NOMO-1 (cell line): ENCODE data around the gene HLA-DOB.
"Not testable (repeated sequence)": the region's sequence is repeated elsewhere in the genome, so short reads cannot be mapped to it uniquely, and the experiment has no call there.

Experiments used
- DNase-seq, 2 experiments: peaks; one replicate each; lab custom pipeline; 2025; ENCODE audit not compliant: unreplicated experiment in 2 of 2; lab: John Stamatoyannopoulos, UW

HLA-DOB gene

GRCh38 chr6:32815996-32816395, 806 bp downstream of the HLA-DOB start:
- peak; percentile 21 to 82 for DNase-seq

- no peak for DNase-seq
These were observed 1.7 kb downstream of the HLA-DOB start for GRCh38 chr6:32815115-32815514.

DNA sequence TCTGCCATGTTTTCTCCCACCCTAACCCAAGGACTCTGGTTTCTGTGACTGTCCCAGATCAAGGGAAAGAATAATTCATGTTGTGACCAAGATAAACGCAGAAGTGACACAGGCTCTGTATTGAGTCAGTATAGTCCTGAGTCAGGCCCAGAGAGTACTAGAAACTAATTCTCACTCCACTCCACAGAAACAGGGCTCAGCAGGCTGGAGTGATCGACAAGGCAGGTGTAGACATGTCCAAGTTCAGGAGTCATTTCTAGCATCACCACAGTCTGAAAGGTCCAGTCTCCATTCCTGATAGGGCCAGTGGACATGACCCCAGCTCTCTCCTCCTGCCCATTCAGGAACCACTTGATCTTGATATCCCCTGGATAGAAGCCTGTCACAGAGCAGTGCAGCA, 2.7 kb downstream of the HLA-DOB start:
- no peak for DNase-seq

GRCh38 chr6:32809171-32809570, 7.6 kb downstream of the HLA-DOB start:
- no peak for DNase-seq

GRCh38 chr6:32807020-32807580, 9.7 kb downstream of the HLA-DOB start:
- no peak for DNase-seq

GRCh38 chr6:32805404-32805803, 11.4 kb downstream of the HLA-DOB start:
- DNase-seq, result not testable (repeated sequence)

DNA sequence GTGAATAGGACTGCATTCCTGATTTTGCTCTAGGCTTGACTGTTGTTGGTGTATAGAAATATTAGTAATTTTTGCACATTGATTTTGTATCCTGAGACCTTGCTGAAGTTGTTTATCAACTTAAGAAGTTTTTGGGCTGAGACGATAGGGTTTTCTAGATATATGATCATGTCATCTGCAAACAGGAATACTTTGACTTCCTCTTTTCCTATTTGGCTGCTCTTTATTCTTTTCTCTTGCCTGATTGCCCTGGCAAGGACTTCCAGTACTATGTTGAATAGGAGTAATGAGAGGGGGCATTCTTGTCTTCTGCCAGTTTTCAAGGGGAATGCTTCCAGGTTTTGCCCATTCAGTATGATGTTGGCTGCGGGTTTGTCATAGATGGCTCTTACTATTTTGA, 13.4 kb downstream of the HLA-DOB start:
- DNase-seq, result no peak

- no peak for DNase-seq
These were observed 17.1 kb downstream of the HLA-DOB start for GRCh38 chr6:32799740-32800139.

- no peak for DNase-seq
These were observed 17.6 kb downstream of the HLA-DOB start for GRCh38 chr6:32799168-32799567.

GRCh38 chr6:32796848-32797776, 19.7 kb downstream of the HLA-DOB start:
- DNase-seq, result peak; percentile 67 to 68

DNA sequence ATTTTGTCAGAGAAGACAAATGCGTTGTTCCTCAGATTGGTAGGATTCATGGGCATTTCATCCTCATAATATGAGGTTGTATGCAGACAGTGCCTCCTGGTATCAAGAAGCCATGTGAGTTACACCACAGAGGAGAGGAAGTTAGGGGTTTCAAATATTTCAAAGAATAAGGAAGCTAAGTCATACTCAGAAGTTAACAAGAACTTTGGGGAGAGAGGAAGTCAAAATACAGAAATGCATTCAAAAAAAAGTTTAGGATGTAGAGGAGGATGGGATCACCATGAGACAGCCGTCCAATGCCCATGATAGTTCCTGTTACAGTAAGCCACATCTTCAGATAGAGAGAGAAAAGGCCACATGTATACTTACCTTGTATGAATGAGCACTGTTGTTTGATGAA, 22.3 kb downstream of the HLA-DOB start:
- DNase-seq, result peak; percentile 65 to 91

DNA sequence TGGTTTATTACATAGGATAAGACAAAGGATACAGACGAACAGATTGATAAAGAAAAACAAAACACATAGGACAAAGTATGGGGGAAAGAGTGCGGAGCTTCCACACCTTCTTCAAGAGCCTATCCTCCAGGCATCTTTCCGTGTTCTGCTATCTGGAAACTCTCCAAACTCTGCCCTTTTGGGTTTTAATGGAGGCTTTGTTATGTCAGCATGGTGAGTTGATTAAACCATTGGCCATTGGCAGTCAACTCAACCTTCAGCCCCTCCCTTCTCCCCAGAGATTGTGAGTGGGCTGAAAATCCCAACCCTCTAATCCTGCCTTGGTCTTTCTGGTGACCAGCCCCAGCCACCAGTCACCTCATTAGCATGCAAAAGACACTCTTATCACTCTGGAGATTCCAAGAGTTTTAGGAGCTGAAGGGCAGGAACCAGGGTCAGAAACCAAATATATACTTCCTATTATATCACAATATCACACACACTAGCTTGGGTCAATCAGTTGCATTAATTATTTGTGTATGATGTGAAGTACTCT, 23.8 kb downstream of the HLA-DOB start:
- DNase-seq, result no peak

GRCh38 chr6:32790306-32790705, 26.5 kb downstream of the HLA-DOB start:
- no peak for DNase-seq

DNA sequence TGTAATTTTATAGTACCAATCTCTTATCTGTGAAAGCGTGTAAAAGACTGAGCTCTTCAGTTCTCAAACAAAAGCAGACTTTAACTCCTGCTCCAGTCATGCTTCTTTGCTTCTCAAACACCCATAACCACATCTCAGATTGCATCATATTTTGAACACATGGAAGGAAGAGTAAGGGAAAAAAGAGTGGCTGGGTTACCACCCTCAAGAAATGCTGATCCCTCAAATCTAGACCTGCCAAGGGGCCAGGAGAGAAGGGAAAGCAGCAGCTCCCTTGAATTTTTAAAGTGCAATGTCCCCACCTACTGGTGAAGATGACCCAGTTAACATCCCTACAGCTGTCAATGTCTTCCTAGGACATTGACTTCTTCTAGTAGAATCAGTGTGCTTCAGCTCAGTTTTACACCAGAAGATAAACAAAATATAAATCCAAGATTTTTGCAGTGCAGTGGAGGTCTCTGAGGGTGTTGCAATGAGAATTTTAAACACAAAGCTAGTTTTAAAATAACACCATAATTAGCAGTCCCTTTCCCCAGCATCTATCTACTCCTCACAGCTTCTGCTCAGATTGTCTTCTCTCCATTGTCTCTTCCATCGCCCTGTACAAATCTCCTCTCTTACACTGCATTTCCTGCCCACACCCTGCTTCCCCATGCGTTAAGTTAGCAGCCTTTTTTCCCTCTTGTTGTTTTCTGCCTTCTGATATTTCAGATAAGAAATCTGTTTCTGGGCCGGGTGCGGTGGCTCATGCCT, 30.8 kb downstream of the HLA-DOB start:
- DNase-seq, result peak; percentile 48 to 72

DNA sequence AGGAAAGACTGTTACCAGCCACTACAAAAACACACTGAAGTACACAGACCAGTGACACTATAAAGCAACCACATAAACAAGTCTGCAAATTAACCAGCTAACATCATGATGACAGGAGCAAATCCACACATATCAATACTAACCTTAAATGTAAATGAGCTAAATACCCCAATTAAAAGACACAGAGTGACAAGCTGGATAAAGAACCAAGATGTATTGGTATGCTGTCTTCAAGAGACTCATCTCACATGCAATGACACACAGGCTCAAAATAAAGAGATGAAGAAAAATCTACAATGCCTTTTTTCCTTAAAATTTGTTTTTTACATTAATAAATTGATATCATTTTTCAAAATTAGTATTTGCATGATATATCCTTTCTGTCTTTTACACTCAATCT, 33.9 kb downstream of the HLA-DOB start:
- not testable (repeated sequence) for DNase-seq

DNA sequence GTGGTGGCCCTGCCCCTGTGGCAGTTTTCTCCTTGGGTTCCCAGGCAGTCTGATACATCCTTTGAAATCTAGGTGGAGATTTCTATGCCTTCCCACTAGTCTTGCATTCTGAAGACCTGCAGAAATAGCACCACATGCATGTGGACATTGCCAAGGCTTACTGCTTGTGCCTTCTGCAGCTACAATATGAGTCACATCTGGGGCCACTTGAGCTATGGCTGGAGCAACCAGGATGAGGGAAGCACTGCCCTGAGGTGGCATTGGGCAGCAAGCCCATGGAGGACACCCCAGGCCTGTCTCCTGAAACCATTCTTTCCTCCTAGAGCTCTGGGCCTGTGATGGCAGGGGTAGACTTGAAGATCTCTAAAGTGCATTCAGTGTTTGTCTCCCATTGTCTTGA, 37.8 kb downstream of the HLA-DOB start:
- DNase-seq, result no peak

DNA sequence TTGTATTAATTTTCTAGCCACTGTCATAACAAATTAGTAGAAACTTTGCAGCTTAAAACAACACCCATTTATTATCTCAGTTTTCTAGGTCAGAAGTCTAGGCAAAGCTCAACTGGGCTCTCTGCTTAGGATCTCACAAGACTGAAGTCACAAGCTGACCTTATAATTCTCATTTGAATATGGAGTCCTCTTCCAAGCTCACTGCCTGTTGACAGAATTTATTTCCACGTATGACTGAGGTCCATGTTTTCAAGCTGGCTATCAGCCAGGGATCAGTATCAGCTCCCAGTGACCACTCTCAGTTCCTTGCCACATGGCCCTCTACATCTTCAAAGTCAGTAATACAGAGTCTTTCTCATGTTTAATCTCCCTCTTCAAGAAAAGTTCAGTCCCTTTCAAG, 41.7 kb downstream of the HLA-DOB start:
- DNase-seq, result no peak

DNA sequence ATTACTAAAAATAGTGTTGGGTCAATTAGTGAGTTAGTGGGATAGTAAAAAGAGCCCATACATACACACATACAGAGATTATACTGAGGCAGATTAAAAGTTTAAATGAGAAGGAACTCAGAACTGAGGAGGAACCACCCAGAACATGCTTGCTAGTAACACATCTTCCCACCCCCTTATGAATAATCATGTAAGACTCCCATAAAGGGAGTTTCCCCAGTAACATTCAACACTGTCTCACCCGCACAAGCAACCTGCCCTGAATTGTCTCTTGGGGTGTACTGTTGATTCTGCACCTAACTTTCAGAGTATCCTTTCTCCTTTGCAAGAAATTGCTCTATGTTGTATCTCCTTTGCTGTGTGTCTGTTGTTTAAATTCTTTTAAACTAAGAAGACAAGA, 42.4 kb downstream of the HLA-DOB start:
- DNase-seq, result peak in 1 of 2 experiments; percentile 4

DNA sequence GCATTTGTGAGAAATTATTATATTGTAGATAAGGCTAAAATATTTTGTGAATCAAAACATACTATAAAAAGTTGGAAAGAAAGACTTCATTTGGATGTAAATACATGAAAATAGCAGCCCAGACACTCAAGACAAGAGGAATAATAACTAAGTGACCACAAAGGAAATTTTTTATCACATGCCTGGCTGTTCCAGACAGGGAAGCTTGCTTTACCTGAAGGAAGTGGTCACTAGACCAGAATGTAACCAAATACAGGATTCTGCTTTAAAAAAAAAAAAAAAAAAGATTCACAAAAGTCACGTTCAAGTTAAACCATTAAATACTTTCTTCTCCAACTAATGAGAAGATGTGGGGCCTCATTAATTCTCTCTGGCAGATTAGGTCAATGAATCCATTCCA, 44.1 kb downstream of the HLA-DOB start:
- no peak for DNase-seq

DNA sequence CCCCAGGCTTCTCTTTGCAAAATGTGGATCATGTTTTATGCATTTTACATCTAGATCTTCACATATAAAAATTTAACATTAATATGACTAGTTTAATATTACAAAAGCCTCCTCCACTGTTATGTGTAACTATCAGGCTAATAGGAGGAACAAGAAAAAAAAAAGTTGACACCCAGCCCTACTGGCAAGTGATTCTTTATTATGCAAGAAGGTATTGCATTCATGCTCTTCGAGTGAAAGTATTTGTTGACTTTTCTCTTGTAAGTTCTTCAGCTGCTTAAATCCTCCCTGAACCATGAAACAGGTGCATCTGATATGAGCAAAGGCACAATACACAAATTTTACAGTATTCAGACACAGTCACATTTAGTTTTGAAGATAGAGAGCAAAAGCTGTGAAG, 52.8 kb downstream of the HLA-DOB start:
- peak in 1 of 2 experiments; percentile 5 for DNase-seq

DNA sequence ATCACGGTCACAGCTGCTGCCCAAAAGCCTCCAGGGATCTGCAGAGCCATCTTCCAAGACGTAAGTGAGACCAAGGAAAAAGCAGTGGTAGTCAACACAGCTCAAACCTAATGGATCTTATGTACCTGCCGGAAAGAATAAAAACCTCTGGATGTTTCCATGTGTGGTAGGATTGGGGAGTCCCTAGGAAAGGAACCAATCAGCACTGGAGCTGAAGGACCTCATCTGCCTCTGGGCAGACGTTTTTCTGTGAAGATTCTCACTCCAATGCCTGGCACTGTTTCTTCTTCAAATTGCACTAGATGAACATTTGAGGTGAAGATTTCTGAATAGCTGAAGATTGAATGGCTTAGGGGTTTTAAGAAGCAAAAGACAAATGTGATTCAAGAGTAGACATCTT, 53.4 kb downstream of the HLA-DOB start, which contains the start of gene HLA-DQB2:
TSS of gene HLA-DQB2 (minus strand) at position 112 of the 400 bp plus-strand sequence. CDS start at position 50, 62 bp downstream.
- DNase-seq, result no peak
